Adipocyte (in vitro differentiated cells): ENCODE results near the gene NPAS3.

ENCODE experiments used
- DNase-seq: peaks from one replicate; pipeline ENCODE4 v3.0.0-alpha.2; 2015; ENCODE audit warnings: low read depth
- H3K27me3 ChIP-seq: replicated peaks from 2 replicates; pipeline ENCODE4 v1.7.0; 2013; ENCODE audit warnings: mild to moderate bottlenecking, low read length, moderate library complexity; ENCODE audit not compliant: control insufficient read depth, insufficient read depth
- H3K36me3 ChIP-seq: 2 replicates; pipeline ENCODE4 v1.7.0; 2013; ENCODE audit warnings: low read length, mild to moderate bottlenecking, moderate library complexity; ENCODE audit not compliant: control insufficient read depth, insufficient read depth, severe bottlenecking
- H3K4me1 ChIP-seq: 2 replicates; pipeline ENCODE4 v1.7.0; 2013; ENCODE audit warnings: mild to moderate bottlenecking, low read length, moderate library complexity; ENCODE audit not compliant: control insufficient read depth, insufficient read depth
- H3K4me3 ChIP-seq: 2 replicates; pipeline ENCODE4 v1.7.0; 2013; ENCODE audit warnings: mild to moderate bottlenecking, low read length, moderate library complexity
- H3K9ac ChIP-seq: 2 replicates; pipeline ENCODE4 v1.7.0; 2013; ENCODE audit warnings: mild to moderate bottlenecking, low read length, moderate library complexity
- H3K9me3 ChIP-seq: 2 replicates; pipeline ENCODE4 v1.7.0; 2013; ENCODE audit warnings: mild to moderate bottlenecking, low read length, moderate library complexity; ENCODE audit not compliant: control insufficient read depth

Gene NPAS3

GRCh38 chr14:33812601-33813000 is 873.9 kb downstream of the NPAS3 start:
- Histone ChIP-seq H3K4me1 (no peaks in the 10 kb centered on the region), H3K27me3 (peaks cover 14% of the 10 kb centered on the region), H3K9me3 (no peaks in the 10 kb centered on the region), H3K36me3 (no peaks in the 10 kb centered on the region), H3K9ac (no peak overlapping the region), H3K4me3 (no peak overlapping the region)
- DNase-seq: no peak

GRCh38 chr14:33814010-33814409 is 875.3 kb downstream of the NPAS3 start:
- Histone ChIP-seq H3K9ac (no peak overlapping the region), H3K4me1 (no peaks in the 10 kb centered on the region), H3K36me3 (no peaks in the 10 kb centered on the region), H3K9me3 (no peaks in the 10 kb centered on the region), H3K27me3 (peaks cover 14% of the 10 kb centered on the region), H3K4me3 (no peak overlapping the region)
- DNase-seq: no peak

GRCh38 chr14:33833706-33834465 is 895.2 kb downstream of the NPAS3 start:
- no peaks in the 10 kb centered on the region for H3K9me3 ChIP-seq

GRCh38 chr14:33834466-33835260 is 896.0 kb downstream of the NPAS3 start:
- Histone ChIP-seq H3K27me3 (no peaks in the 10 kb centered on the region), H3K9me3 (no peaks in the 10 kb centered on the region), H3K9ac (no peak overlapping the region), H3K4me1 (no peaks in the 10 kb centered on the region), H3K36me3 (no peaks in the 10 kb centered on the region), H3K4me3 (no peak overlapping the region)
- DNase-seq: no peak

More at GRCh38 chr14:33833706-33834465, 895.2 kb downstream of the NPAS3 start:
- no peak for DNase-seq
- Histone ChIP-seq H3K27me3 (no peaks in the 10 kb centered on the region), H3K4me3 (no peak overlapping the region), H3K36me3 (no peaks in the 10 kb centered on the region), H3K4me1 (no peaks in the 10 kb centered on the region), H3K9ac (no peak overlapping the region)

GRCh38 chr14:33835261-33835655 is 896.6 kb downstream of the NPAS3 start:
- H3K4me1 ChIP-seq: no peaks in the 10 kb centered on the region
- H3K27me3 ChIP-seq: peaks cover under 1% of the 10 kb centered on the region
- H3K9ac ChIP-seq: no peak overlapping the region
- no peaks in the 10 kb centered on the region for H3K36me3 ChIP-seq
- H3K4me3 ChIP-seq: no peak overlapping the region
- no peaks in the 10 kb centered on the region for H3K9me3 ChIP-seq
- DNase-seq: no peak

GRCh38 chr14:33835677-33836076 is 897.0 kb downstream of the NPAS3 start:
- no peaks in the 10 kb centered on the region for H3K36me3 ChIP-seq
- no peak overlapping the region for H3K4me3 ChIP-seq
- no peaks in the 10 kb centered on the region for H3K4me1 ChIP-seq
- DNase-seq: no peak
- no peaks in the 10 kb centered on the region for H3K9me3 ChIP-seq
- no peak overlapping the region for H3K9ac ChIP-seq
- peaks cover 4% of the 10 kb centered on the region for H3K27me3 ChIP-seq

- no peak overlapping the region for H3K9ac ChIP-seq
- DNase-seq: no peak
Observed at GRCh38 chr14:33836203-33836899, 897.7 kb downstream of the NPAS3 start.

GRCh38 chr14:33836900-33837577 is 898.4 kb downstream of the NPAS3 start:
- no peak overlapping the region for H3K4me3 ChIP-seq
- H3K9ac ChIP-seq: no peak overlapping the region
- H3K4me1 ChIP-seq: no peaks in the 10 kb centered on the region
- H3K27me3 ChIP-seq: peaks cover 11% of the 10 kb centered on the region
- H3K9me3 ChIP-seq: no peaks in the 10 kb centered on the region
- no peak for DNase-seq
- H3K36me3 ChIP-seq: no peaks in the 10 kb centered on the region

More at GRCh38 chr14:33836203-33836899, 897.7 kb downstream of the NPAS3 start:
- Histone ChIP-seq H3K4me1 (no peaks in the 10 kb centered on the region), H3K27me3 (peaks cover 11% of the 10 kb centered on the region), H3K9me3 (no peaks in the 10 kb centered on the region), H3K4me3 (no peak overlapping the region), H3K36me3 (no peaks in the 10 kb centered on the region)

- no peak for DNase-seq
- no peak overlapping the region for H3K4me3 ChIP-seq
- H3K36me3 ChIP-seq: no peaks in the 10 kb centered on the region
- no peak overlapping the region for H3K9ac ChIP-seq
- no peaks in the 10 kb centered on the region for H3K9me3 ChIP-seq
- H3K4me1 ChIP-seq: no peaks in the 10 kb centered on the region
- peaks cover 13% of the 10 kb centered on the region for H3K27me3 ChIP-seq
Observed at GRCh38 chr14:33837943-33838683, 899.4 kb downstream of the NPAS3 start.

- DNase-seq: peak; percentile 86
Observed at GRCh38 chr14:33839193-33840076, 900.8 kb downstream of the NPAS3 start.

More at GRCh38 chr14:33839193-33840076, 900.8 kb downstream of the NPAS3 start:
- H3K4me3 ChIP-seq: no peak overlapping the region
- H3K36me3 ChIP-seq: no peaks in the 10 kb centered on the region
- H3K9ac ChIP-seq: no peak overlapping the region
- H3K4me1 ChIP-seq: no peaks in the 10 kb centered on the region
- H3K9me3 ChIP-seq: no peaks in the 10 kb centered on the region
- peaks cover 24% of the 10 kb centered on the region for H3K27me3 ChIP-seq
